Measurements from ENCODE around the gene MNDA.

DNA sequence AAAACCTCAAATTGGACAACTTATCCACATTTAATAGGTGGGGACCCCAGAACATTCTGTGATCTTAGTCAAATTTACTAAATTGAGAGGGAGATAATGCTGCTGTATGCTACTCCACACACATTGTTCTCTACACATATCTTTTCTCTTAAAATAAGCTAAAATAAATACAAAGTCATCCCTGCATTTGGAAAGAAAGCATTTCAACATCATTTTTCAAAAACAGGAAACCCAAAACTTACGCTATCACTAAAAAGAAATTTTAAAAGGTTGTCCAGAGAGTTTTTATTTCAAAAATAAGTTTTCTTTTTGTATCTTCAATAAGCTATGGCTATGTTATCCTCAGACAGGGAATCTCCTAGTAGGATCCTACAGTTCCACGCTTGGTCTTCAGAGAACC, 30.6 kb upstream of the MNDA start:
- TF ChIP-seq RARB (CRISPR knock-in tag; IDR thresholded peaks at IDR 0.05) (no peak), BACH2 (CRISPR knock-in tag; IDR thresholded peaks at IDR 0.05; ENCODE audit: borderline replicate concordance) (no peak), ARNTL (CRISPR knock-in tag; IDR thresholded peaks at IDR 0.05; ENCODE audit: borderline replicate concordance, low read depth) (no peak), ZFP3 (CRISPR knock-in tag; IDR thresholded peaks at IDR 0.05) (no peak), ESRRG (CRISPR knock-in tag; IDR thresholded peaks at IDR 0.05) (no peak), ZC3H10 (CRISPR knock-in tag; IDR thresholded peaks at IDR 0.05) (no peak), ZNF565 (CRISPR knock-in tag; conservative IDR thresholded peaks at IDR 0.05; ENCODE audit: low read depth) (no peak), CSDC2 (CRISPR knock-in tag; IDR thresholded peaks at IDR 0.05) (no peak)
- TF ChIP-seq, protein P1, sequence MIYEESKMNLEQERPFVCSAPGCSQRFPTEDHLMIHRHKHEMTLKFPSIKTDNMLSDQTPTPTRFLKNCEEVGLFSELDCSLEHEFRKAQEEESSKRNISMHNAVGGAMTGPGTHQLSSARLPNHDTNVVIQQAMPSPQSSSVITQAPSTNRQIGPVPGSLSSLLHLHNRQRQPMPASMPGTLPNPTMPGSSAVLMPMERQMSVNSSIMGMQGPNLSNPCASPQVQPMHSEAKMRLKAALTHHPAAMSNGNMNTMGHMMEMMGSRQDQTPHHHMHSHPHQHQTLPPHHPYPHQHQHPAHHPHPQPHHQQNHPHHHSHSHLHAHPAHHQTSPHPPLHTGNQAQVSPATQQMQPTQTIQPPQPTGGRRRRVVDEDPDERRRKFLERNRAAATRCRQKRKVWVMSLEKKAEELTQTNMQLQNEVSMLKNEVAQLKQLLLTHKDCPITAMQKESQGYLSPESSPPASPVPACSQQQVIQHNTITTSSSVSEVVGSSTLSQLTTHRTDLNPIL (CRISPR knock-in tag; IDR thresholded peaks at IDR 0.05; ENCODE audit: low read depth): no peak
- TF ChIP-seq, protein P2, sequence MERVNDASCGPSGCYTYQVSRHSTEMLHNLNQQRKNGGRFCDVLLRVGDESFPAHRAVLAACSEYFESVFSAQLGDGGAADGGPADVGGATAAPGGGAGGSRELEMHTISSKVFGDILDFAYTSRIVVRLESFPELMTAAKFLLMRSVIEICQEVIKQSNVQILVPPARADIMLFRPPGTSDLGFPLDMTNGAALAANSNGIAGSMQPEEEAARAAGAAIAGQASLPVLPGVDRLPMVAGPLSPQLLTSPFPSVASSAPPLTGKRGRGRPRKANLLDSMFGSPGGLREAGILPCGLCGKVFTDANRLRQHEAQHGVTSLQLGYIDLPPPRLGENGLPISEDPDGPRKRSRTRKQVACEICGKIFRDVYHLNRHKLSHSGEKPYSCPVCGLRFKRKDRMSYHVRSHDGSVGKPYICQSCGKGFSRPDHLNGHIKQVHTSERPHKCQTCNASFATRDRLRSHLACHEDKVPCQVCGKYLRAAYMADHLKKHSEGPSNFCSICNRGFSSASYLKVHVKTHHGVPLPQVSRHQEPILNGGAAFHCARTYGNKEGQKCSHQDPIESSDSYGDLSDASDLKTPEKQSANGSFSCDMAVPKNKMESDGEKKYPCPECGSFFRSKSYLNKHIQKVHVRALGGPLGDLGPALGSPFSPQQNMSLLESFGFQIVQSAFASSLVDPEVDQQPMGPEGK (CRISPR knock-in tag; IDR thresholded peaks at IDR 0.05; ENCODE audit: borderline replicate concordance): no peak
